ENCODE data around the gene PLEKHG4B. TPM values are rescaled to one million over a fixed set of nuclear protein-coding genes. Genes with fewer than 3 reads are reported as not detected.
A peak's percentile ranks its signal among the peaks of the same experiment; 100 is the strongest.
"Not testable (repeated sequence)": the region's sequence is repeated elsewhere in the genome, so short reads cannot be mapped to it uniquely, and the experiment has no call there.

Gene PLEKHG4B
- polyA plus RNA-seq, 6 donors from 2014 or later, result 0.03 TPM; not detected in 5

DNA sequence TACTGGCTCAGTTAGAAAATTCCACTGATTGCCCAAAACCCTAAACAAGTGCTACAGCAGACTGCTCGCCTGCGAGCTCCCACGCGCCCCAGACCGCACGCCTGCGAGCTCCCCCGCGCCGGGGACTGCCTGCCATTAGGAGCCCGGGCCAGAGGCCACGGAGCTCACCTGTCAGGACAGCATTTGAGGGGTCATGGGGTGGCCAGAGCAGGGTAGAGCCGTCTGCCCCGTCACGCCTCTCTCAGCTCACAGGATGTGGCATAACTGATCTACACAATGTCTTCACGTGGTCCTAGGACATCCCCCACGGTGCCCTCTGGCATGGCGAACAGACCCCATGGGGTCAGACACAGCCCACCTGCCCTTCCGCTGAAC, 70.2 kb downstream of the PLEKHG4B start:
- DNase-seq (no peak), ATAC-seq (ENCODE audit: low read depth in 2 of 2) (no peak)
- Mint-ChIP-seq H3K36me3 (no peaks in the 10 kb centered on the region), H3K27me3 (peaks cover 0 to 24% (median 7%) of the 10 kb centered on the region in 3 donors), H3K4me3 (no peak overlapping the region), H3K4me1 (no peaks in the 10 kb centered on the region), H3K9me3 (peaks cover 0 to 2% (median 0%) of the 10 kb centered on the region in 7 donors), H3K27ac (no peak overlapping the region)

DNA sequence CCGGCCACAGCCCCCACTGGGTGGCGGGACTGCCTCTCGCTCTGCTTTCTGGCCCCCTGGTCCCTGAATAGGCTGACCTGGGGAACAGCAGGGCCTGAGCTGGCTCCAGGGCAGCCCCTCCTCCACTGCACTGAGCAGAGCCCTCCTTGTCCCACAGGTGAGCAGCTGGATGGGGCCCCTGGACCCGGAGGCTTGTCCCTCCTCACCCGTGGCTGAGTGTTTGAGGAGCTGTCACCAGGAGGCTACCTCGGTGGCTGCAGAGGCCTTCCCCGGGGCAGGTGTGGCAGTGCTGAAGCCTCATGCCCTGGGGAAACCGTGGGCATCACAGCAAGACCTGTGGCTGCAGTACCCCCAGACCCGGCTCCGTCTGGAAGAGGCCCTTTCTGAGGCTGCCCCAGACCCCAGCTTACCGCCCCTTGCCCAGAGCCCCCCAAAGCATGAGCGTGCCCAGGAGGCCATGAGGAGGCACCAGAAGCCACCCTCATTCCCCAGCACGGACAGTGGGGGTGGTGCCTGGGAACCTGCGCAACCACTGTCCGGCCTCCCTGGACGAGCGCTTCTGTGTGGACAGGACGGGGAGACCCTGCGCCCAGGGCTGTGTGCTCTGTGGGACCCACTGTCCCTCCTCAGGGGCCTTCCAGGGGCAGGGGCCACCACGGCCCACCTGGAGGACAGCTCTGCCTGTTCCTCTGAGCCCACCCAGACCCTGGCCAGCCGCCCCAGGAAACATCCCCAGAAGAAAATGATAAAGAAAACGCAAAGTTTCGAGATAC, 70.8 kb downstream of the PLEKHG4B start:
- ATAC-seq (ENCODE audit: low read depth in 2 of 2), result no peak
- H3K9me3 Mint-ChIP-seq, result peaks cover 0 to 2% (median 0%) of the 10 kb centered on the region in 7 donors
- no peaks in the 10 kb centered on the region for H3K4me1 Mint-ChIP-seq
- no peak for DNase-seq
- no peaks in the 10 kb centered on the region for H3K36me3 Mint-ChIP-seq
- H3K27me3 Mint-ChIP-seq, result peaks cover 0 to 24% (median 7%) of the 10 kb centered on the region in 3 donors
- H3K27ac Mint-ChIP-seq, result no peak overlapping the region
- no peak overlapping the region for H3K4me3 Mint-ChIP-seq

DNA sequence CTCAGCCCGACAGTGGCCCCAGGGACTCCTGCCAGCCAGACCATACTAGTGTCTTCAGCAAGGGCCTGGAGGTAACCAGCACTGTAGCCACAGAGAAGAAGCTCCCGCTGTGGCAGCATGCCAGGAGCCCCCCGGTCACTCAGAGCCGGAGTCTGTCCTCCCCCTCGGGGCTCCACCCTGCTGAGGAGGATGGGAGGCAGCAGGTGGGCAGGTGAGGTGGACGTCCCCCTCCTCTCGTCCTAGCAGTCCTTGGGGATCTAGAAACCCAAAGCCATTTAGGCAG, 71.3 kb downstream of the PLEKHG4B start:
- no peaks in the 10 kb centered on the region for H3K4me1 Mint-ChIP-seq

DNA sequence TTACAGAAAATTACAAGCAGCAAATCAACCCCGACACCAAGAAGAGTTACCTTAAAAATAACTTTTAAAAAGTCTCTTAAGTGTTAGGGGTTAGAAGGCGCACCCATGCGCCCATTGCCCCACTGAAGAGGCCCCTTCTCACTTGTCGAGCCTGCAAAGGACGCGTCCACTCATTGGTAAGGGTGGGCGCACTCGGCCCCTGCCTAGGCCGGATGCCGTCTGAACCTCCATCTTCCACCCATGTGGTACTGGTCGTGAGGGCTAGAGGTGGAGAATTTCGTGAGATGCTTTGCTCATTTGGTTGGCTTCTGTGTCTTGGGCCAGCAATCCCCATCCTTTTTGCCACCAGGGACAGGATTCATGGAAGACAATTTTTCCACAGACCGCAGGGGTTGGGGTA, 71.9 kb downstream of the PLEKHG4B start:
- peak overlapping the region in 2 of 6 donors; percentile 63 to 65 for H3K27ac Mint-ChIP-seq
- peaks cover 0 to 17% (median 7%) of the 10 kb centered on the region in 3 donors for H3K27me3 Mint-ChIP-seq
- no peaks in the 10 kb centered on the region for H3K36me3 Mint-ChIP-seq
- ATAC-seq (ENCODE audit: low read depth in 2 of 2) (no peak), DNase-seq (no peak)
- H3K4me1 Mint-ChIP-seq, result no peaks in the 10 kb centered on the region
- H3K4me3 Mint-ChIP-seq, result no peak overlapping the region
- peaks cover 0 to 2% (median 0%) of the 10 kb centered on the region in 7 donors for H3K9me3 Mint-ChIP-seq

More for the DNA sequence above, 71.3 kb downstream of the PLEKHG4B start:
- DNase-seq (no peak), ATAC-seq (ENCODE audit: low read depth in 2 of 2) (no peak)
- Mint-ChIP-seq H3K4me3 (no peak overlapping the region), H3K27me3 (peaks cover 0 to 22% (median 7%) of the 10 kb centered on the region in 3 donors), H3K9me3 (peaks cover 0 to 2% (median 0%) of the 10 kb centered on the region in 7 donors), H3K36me3 (no peaks in the 10 kb centered on the region), H3K27ac (no peak overlapping the region)

DNA sequence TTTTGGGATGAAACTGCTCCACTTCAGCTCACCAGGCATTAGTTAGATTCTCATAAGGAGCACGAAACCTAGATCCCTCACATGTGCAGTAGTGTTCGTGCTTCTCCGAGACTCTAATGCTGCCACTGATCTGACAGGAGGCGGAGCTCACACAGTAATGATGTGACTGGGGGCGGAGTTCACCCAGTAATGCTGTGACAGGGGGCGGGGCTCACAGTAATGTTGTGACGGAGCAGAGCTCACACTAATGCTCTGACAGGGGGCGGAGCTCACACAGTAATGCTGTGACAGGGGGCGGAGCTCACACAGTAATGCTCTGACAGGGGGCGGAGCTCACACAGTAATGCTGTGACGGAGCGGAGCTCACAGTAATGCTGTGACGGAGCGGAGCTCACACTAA, 72.3 kb downstream of the PLEKHG4B start:
- Mint-ChIP-seq H3K36me3 (no peaks in the 10 kb centered on the region), H3K4me3 (no peak overlapping the region), H3K4me1 (no peaks in the 10 kb centered on the region), H3K27me3 (peaks cover 0 to 12% (median 7%) of the 10 kb centered on the region in 3 donors), H3K9me3 (peaks cover 0 to 2% (median 0%) of the 10 kb centered on the region in 7 donors), H3K27ac (peak overlapping the region in 1 of 6 donors; percentile 65)
- DNase-seq, result no peak
- no peak for ATAC-seq (ENCODE audit: low read depth in 2 of 2)

DNA sequence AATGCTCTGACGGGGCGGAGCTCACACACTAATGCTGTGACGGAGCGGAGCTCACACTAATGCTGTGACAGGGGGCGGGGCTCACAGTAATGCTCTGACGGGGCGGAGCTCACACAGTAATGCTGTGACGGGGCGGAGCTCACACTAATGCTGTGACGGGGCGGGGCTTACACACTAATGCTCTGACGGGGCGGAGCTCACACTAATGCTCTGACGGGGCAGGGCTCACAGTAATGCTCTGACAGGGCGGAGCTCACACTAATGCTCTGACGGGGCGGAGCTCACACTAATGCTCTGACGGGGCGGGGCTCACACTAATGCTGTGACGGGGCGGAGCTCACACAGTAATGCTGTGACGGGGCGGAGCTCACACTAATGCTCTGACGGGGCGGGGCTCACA, 72.8 kb downstream of the PLEKHG4B start:
- H3K27me3 Mint-ChIP-seq; H3K4me3 Mint-ChIP-seq; H3K27ac Mint-ChIP-seq; DNase-seq; H3K4me1 Mint-ChIP-seq; H3K36me3 Mint-ChIP-seq; ATAC-seq (ENCODE audit: low read depth in 2 of 2); H3K9me3 Mint-ChIP-seq: not testable (repeated sequence)

DNA sequence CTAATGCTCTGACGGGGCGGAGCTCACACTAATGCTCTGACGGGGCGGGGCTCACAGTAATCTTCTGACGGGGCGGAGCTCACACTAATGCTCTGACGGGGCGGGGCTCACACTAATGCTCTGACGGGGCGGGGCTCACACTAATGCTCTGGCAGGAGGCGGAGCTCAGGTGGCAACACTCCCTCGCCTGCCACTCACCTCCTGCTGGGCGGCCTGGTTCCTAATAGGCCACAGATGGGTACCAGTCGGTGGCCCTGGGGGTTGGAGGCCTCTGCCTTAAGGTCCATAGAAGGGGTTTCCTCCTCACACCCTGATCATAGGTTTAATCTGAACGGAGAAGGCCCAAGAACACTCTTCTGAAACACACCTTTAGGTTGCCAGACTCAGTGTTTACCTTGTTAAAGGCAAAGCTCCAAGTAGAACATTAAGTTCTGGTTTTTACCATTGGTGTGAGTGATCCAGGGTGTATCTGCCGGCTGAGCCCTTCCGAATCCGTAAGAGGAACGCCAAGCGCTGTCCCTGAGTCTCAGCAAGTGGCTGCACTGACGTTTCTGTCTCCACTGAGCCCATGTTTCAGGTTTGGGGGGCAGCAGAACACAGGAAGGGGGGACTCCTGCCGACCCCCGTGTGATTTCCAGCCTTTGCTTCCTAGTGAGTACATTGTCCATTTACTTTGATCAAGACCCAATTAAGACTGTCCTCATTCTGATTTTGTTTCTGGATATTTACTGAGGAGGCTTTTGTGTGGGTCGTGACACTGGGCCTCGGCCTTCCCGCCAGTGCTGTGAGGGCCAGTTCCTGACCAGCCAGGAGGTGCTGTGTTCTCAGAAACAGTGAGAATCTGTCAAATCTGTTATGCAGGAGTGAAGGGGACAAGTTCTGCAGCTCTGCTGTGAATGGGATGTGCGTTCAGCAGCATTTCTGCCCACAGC, 74.7 kb downstream of the PLEKHG4B start:
- H3K4me1 Mint-ChIP-seq, result no peaks in the 10 kb centered on the region
- H3K27ac Mint-ChIP-seq, result no peak overlapping the region
- no peaks in the 10 kb centered on the region for H3K36me3 Mint-ChIP-seq
- no peak overlapping the region for H3K4me3 Mint-ChIP-seq
- DNase-seq (no peak), ATAC-seq (ENCODE audit: low read depth in 2 of 2) (no peak)
- no peaks in the 10 kb centered on the region for H3K27me3 Mint-ChIP-seq
- peaks cover 0 to 2% (median 0%) of the 10 kb centered on the region in 7 donors for H3K9me3 Mint-ChIP-seq

DNA sequence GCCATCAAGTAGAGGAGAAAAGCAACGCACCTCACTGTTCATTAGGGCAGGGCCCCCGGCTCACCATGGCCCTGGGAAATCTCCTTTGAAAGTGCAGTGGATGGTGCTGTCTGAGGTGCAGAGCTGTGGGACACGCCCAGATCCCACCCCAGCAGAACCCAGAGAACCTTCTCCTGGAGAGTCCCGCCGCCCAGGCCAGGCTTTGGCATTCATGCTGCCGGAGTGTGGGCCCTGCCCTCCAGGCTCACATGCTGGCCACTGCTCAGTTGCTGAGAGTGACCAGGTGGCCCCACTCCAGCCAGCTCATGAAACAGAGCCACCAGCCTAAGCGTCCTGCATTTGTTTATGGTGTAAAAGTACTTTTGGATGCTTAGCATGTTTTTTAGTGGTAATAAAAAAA, 75.5 kb downstream of the PLEKHG4B start:
- DNase-seq (no peak), ATAC-seq (ENCODE audit: low read depth in 2 of 2) (no peak)
- Mint-ChIP-seq H3K27ac (no peak overlapping the region), H3K9me3 (peaks cover 0 to 2% (median 0%) of the 10 kb centered on the region in 7 donors), H3K36me3 (no peaks in the 10 kb centered on the region), H3K4me1 (no peaks in the 10 kb centered on the region), H3K27me3 (no peaks in the 10 kb centered on the region), H3K4me3 (no peak overlapping the region)

DNA sequence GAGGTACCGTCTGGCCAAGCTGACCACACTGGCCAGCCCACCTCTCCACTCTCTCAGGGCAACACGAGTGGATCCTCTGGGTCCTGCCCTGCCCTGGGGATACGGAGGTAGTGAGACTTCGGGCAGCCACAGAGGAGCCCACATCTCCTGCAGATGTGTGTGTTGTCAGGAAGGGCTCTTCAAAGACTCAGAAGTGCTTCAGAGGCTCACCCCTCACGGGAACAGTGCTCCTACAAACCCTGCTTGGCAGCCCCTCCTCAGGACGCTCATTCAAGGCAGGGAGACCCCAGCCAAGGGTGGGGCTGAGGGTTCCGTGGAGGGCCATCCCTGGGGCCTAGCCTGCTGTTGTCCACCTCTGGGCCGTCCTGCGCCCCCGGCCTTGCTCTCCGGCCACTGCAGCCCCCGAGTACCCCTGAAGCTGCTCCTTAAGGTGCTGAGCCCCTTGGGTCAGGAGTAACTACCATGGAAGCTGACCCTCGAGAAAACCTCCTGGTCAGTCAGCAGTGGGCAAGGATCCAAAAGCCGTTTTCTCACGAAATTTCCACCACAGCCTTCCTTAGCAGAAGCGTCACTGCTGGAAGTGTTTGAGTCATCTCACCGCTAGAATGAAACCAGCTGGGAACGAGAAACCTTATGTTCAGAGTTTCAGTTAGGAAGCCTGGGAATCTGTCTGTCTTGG, 76.2 kb downstream of the PLEKHG4B start:
- no peak for ATAC-seq (ENCODE audit: low read depth in 2 of 2)

DNA sequence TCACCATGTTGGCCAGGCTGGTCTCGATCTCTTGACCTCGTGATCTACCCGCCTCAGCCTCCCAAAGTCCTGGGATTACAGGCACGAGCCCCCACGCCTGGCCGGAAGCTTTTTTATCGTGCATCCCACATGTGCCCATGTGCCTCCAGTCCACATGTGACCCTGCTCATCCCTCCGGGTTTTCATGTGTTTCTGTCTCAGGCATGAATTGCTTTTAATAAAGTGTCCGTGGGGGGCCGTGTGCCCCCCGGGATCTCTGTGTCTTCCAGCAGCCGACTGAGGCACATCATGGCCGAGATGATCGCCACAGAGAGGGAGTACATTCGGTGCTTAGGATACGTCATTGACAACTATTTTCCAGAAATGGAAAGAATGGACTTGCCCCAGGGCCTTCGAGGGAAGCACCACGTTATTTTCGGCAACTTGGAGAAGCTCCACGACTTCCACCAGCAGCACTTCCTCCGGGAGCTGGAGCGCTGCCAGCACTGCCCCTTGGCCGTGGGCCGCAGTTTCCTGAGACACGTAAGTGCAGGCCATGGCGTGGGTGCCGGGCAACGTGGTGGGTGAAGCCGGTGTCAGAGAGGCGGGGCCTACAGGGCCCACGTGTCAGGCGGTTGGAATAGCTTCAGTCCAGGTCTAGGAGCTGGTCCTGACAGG, 77.2 kb downstream of the PLEKHG4B start:
- no peak for DNase-seq
- Mint-ChIP-seq H3K27ac (peak overlapping the region in 1 of 6 donors; percentile 44), H3K36me3 (no peaks in the 10 kb centered on the region), H3K27me3 (no peaks in the 10 kb centered on the region), H3K4me1 (no peaks in the 10 kb centered on the region), H3K9me3 (peaks cover 0 to 2% (median 0%) of the 10 kb centered on the region in 7 donors), H3K4me3 (no peak overlapping the region)
- no peak for ATAC-seq (ENCODE audit: low read depth in 2 of 2)

More for the DNA sequence above, 76.2 kb downstream of the PLEKHG4B start:
- H3K4me3 Mint-ChIP-seq, result no peak overlapping the region
- DNase-seq, result no peak
- H3K27ac Mint-ChIP-seq, result no peak overlapping the region
- H3K4me1 Mint-ChIP-seq, result no peaks in the 10 kb centered on the region
- peaks cover 0 to 2% (median 0%) of the 10 kb centered on the region in 7 donors for H3K9me3 Mint-ChIP-seq
- no peaks in the 10 kb centered on the region for H3K36me3 Mint-ChIP-seq
- H3K27me3 Mint-ChIP-seq, result no peaks in the 10 kb centered on the region

DNA sequence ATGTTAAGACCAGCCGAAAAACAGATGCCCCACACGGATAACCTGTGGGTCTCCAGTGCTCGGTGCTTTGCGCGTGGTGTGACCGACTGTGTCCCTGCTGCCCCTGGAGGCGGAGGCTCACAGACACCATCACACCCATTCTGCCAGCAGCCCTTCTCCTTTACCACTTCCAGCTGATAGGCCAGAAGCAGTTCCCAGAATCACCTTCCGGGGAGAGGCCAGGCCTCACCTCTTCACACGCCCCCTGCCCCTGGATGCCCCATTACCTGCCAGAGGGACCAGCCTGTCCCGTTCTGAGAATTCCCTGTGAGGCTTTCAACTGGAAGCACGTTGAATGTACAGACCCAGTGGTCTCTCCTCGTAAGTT, 77.7 kb downstream of the PLEKHG4B start:
- Mint-ChIP-seq H3K4me1 (no peaks in the 10 kb centered on the region), H3K27me3 (no peaks in the 10 kb centered on the region), H3K9me3 (no peaks in the 10 kb centered on the region), H3K4me3 (no peak overlapping the region), H3K27ac (no peak overlapping the region), H3K36me3 (no peaks in the 10 kb centered on the region)
- ATAC-seq (ENCODE audit: low read depth in 2 of 2) (no peak), DNase-seq (no peak)

DNA sequence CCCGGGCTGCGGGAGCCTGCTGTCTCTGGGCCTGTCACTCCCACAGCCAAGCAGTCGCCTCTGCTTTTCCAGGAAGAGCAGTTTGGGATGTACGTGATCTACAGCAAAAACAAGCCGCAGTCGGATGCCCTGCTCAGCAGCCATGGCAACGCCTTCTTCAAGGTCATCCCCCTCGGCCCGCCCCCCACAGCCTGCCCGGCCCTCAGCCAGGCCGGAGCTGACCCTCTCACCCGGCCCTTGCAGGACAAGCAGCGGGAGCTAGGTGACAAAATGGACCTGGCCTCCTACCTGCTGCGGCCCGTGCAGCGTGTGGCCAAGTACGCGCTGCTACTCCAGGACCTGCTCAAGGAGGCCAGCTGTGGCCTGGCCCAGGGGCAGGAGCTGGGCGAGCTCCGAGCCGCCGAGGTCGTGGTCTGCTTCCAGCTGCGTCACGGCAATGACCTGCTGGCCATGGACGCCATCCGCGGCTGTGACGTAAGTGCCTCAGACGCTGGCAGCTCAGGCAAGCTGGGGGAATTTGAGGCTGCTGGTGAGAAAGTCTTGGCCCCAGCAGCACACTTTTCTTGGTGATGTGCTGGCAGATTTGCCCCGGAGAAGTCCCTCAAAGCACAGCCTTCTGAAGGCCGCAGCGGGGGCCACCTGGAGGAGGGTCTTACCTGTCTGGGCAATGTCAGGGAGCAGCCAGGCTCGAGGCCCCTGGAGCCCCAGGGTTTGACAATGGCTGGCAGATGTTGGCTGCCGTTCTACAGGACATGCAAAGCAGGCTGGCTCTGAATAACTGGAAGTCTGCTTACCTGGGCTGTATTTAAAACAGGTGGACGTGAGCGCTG, 79.2 kb downstream of the PLEKHG4B start:
- Mint-ChIP-seq H3K27me3 (no peaks in the 10 kb centered on the region), H3K36me3 (no peaks in the 10 kb centered on the region), H3K27ac (no peak overlapping the region), H3K4me3 (no peak overlapping the region), H3K9me3 (no peaks in the 10 kb centered on the region), H3K4me1 (no peaks in the 10 kb centered on the region)
- DNase-seq (no peak), ATAC-seq (ENCODE audit: low read depth in 2 of 2) (no peak)
